SU-DHL-6 (cell line): Measurements from ENCODE around the gene UGT1A4.
"Not testable (repeated sequence)": the region's sequence is repeated elsewhere in the genome, so short reads cannot be mapped to it uniquely, and the experiment has no call there.

ENCODE experiments used
- H2AFZ ChIP-seq: fragments of 200-600 bp; sonication (generic); 2 replicates; pipeline ENCODE4 v1.6.1; 2014; ENCODE audit warnings: low read depth, mild to moderate bottlenecking, moderate library complexity, mixed read lengths, antibody characterized with exemption, low read length; ENCODE audit not compliant: severe bottlenecking
- H3F3A ChIP-seq: fragments of 200-600 bp; shearing (Covaris generic); 2 replicates; pipeline ENCODE4 v1.6.0; 2016; ENCODE audit warnings: antibody characterized with exemption, mild to moderate bottlenecking; ENCODE audit not compliant: insufficient read depth
- H3K27ac ChIP-seq: fragments of 200-600 bp; sonication (generic); 2 replicates; pipeline ENCODE4 v1.5.1; 2016; ENCODE audit warnings: low read depth, mild to moderate bottlenecking, low read length, moderate library complexity, mixed read lengths
- H3K27me3 ChIP-seq: fragments of 200-600 bp; sonication (generic), shearing (Covaris generic); 2 replicates; pipeline ENCODE4 v1.6.0; 2014; ENCODE audit warnings: mild to moderate bottlenecking, low read length
- H3K36me3 ChIP-seq: fragments of 200-600 bp; sonication (generic); 2 replicates; pipeline ENCODE4 v1.6.1; 2014; ENCODE audit warnings: mild to moderate bottlenecking, low read length, mixed read lengths
- H3K4me2 ChIP-seq: fragments of 300-600, 200-600 bp; shearing (Covaris generic), sonication (generic); 2 replicates; pipeline ENCODE4 v1.6.0; 2014; ENCODE audit warnings: low read length, low read depth, mild to moderate bottlenecking; ENCODE audit not compliant: poor library complexity, severe bottlenecking
- H3K4me3 ChIP-seq: fragments of 200-600 bp; sonication (generic); 2 replicates; pipeline ENCODE4 v1.5.1; 2014; ENCODE audit warnings: antibody characterized with exemption, low read length, mild to moderate bottlenecking, mixed read lengths; ENCODE audit not compliant: insufficient read depth, poor library complexity, severe bottlenecking
- H3K79me2 ChIP-seq: fragments of 200-600 bp; sonication (generic); 2 replicates; pipeline ENCODE4 v1.6.1; 2014; ENCODE audit warnings: mild to moderate bottlenecking, low read length, moderate library complexity; ENCODE audit not compliant: insufficient read depth
- H3K9ac ChIP-seq: fragments of 200-600 bp; sonication (generic); 2 replicates; pipeline ENCODE4 v1.7.0; 2014; ENCODE audit warnings: mild to moderate bottlenecking, low read length
- H3K9me2 ChIP-seq: fragments of 200-600 bp; sonication (generic); replicated peaks from 2 replicates; pipeline ENCODE4 v1.6.1; 2014; ENCODE audit warnings: low read length; ENCODE audit not compliant: insufficient read depth
- H3K9me3 ChIP-seq: fragments of 200-600 bp; sonication (generic); 2 replicates; pipeline ENCODE4 v1.6.1; 2014; ENCODE audit warnings: low read length, mixed read lengths; ENCODE audit not compliant: insufficient read depth
- H4K20me1 ChIP-seq: fragments of 200-600 bp; sonication (generic); 2 replicates; pipeline ENCODE4 v1.6.1; 2014; ENCODE audit warnings: low read depth, mild to moderate bottlenecking, antibody characterized with exemption, low read length, moderate library complexity, mixed read lengths
- EZH2phosphoT487 ChIP-seq: fragments of 200-600 bp; sonication (generic), shearing (Covaris generic); conservative IDR thresholded peaks from 2 replicates; pipeline ENCODE4 v1.6.1; 2018; ENCODE audit warnings: mild to moderate bottlenecking, antibody characterized with exemption, low read length, moderate library complexity, mixed read lengths
- TF ChIP-seq, protein P1 (sequence below): fragments of 200-600 bp; sonication (generic); IDR thresholded peaks from one replicate; pipeline ENCODE4 v1.5.1; 2017; ENCODE audit warnings: antibody characterized with exemption, mild to moderate bottlenecking, low read length, moderate library complexity; ENCODE audit not compliant: insufficient read depth, poor library complexity, severe bottlenecking

Gene UGT1A4

DNA sequence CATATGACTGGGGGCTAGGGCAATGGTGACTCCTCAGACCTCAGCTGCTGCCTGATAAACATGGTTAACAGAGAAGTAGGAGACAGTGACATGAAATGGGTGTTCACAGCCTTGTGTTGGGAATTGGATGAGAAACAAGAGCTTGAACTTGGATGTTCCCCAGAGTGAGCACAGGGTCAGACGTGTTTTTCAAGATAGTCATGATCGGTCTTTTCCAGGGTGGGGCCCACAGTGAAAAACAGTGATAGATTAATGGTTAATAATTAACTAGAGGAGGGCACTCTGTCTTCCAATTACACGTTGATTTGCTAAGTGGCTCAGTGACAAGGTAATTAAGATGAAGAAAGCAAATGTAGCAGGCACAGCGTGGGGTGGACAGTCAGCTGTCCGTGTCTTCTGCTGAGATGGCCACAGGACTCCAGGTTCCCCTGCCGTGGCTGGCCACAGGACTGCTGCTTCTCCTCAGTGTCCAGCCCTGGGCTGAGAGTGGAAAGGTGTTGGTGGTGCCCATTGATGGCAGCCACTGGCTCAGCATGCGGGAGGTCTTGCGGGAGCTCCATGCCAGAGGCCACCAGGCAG, 10.3 kb downstream of the UGT1A4 start, which contains the start of gene UGT1A3:
Gene UGT1A3, plus strand, starts transcription at position 320 of the 579 bp plus-strand sequence. Its CDS starts 85 bp downstream, at position 405.
- Histone ChIP-seq H3K4me3 (no peak within 1 kb of the TSS), H3K27ac (no peak within 1 kb of the TSS), H3F3A (no peaks in the 10 kb centered on the region), H3K9ac (no peak within 1 kb of the TSS), H2AFZ (no peak within 1 kb of the TSS), H3K9me2 (no peaks in the 10 kb centered on the region), H4K20me1 (no peaks in the 10 kb centered on the region), H3K9me3 (no peaks in the 10 kb centered on the region), H3K27me3 (no peaks in the 10 kb centered on the region), H3K4me2 (no peak within 1 kb of the TSS), H3K79me2 (no peaks in the 10 kb centered on the region), H3K36me3 (no peaks in the 10 kb centered on the region)
- TF ChIP-seq, protein P1, sequence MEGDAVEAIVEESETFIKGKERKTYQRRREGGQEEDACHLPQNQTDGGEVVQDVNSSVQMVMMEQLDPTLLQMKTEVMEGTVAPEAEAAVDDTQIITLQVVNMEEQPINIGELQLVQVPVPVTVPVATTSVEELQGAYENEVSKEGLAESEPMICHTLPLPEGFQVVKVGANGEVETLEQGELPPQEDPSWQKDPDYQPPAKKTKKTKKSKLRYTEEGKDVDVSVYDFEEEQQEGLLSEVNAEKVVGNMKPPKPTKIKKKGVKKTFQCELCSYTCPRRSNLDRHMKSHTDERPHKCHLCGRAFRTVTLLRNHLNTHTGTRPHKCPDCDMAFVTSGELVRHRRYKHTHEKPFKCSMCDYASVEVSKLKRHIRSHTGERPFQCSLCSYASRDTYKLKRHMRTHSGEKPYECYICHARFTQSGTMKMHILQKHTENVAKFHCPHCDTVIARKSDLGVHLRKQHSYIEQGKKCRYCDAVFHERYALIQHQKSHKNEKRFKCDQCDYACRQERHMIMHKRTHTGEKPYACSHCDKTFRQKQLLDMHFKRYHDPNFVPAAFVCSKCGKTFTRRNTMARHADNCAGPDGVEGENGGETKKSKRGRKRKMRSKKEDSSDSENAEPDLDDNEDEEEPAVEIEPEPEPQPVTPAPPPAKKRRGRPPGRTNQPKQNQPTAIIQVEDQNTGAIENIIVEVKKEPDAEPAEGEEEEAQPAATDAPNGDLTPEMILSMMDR, result no peak
- no peak for TF ChIP-seq EZH2phosphoT487

DNA sequence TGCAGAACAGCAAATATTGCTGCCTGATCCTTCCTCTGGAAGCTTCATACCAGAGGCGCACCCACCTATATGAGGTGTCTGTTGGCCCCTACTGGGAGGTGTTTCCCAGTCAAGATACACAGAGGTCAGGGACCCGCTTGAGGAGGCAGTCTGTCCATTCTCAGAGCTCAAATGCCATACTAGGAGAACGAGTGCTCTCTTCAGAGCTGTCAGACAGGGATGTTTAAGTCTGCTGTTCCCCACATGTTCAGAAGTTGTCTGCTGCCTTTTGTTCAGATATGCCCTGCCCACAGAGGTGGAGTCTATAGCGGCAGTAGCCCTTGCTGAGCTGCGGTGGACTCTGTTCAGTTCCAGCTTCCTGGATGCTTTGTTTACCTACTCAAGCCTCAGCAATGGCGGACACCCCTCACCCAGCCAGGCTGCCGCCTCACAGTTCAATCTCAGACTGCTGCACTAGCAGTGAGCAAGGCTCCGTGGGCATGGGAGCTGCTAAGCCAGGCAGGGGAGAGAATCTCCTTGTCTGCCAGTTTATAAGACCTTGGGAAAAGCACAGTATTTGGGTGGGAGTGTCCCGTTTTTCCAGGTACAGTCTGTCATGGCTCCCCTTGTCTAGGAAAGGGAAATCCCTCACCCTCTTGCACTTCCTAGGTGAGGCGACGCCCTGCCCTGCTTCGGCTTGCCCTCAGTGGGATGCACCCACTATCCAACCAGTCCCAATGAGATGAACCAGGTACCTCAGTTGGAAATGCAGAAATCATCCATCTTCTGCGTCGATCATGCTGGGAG, 18.5 kb downstream of the UGT1A4 start:
- H3K27me3 ChIP-seq, H3K27ac ChIP-seq, H3K9me2 ChIP-seq, H4K20me1 ChIP-seq, H3F3A ChIP-seq, H3K79me2 ChIP-seq, H2AFZ ChIP-seq, H3K36me3 ChIP-seq, H3K9ac ChIP-seq, H3K4me2 ChIP-seq, H3K9me3 ChIP-seq, H3K4me3 ChIP-seq: not testable (repeated sequence)

DNA sequence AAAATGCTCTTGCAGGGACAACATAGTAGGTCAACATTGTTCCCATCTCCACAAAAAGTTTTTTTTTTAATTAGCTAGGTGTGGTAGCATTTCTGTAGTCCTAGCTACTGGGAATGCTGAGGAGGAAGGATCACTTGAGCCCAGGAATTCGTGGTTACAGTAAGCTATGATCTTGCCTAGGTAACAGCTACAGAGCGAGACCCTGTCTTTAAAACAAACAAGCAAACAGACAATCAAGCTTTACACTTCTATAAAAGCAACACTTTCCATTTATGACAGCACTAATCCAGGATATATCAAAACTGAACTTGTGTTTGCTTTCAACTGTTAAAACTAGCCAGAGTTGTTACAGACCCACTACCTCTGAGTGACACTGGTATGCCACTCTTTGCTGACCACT, 22.3 kb downstream of the UGT1A4 start:
- H3K9ac ChIP-seq, result no peak overlapping the region
- no peaks in the 10 kb centered on the region for H3K36me3 ChIP-seq
- no peaks in the 10 kb centered on the region for H3K9me2 ChIP-seq
- H3K4me2 ChIP-seq, result no peak overlapping the region
- H3F3A ChIP-seq, result no peaks in the 10 kb centered on the region
- H3K4me3 ChIP-seq, result no peak overlapping the region
- H2AFZ ChIP-seq, result no peak overlapping the region
- H4K20me1 ChIP-seq, result no peaks in the 10 kb centered on the region
- no peak overlapping the region for H3K27ac ChIP-seq
- no peaks in the 10 kb centered on the region for H3K79me2 ChIP-seq
- H3K27me3 ChIP-seq, result no peaks in the 10 kb centered on the region
- no peak for TF ChIP-seq EZH2phosphoT487
- TF ChIP-seq, protein P1, result no peak
- H3K9me3 ChIP-seq, result no peaks in the 10 kb centered on the region
